Loucy (cell line): ENCODE data around the gene ACLY.

ENCODE experiments used
- CTCF ChIP-seq: fragments of 200-600 bp; sonication (generic); conservative IDR thresholded peaks from 2 replicates; pipeline ENCODE4 v1.5.1; 2014; ENCODE audit warnings: mild to moderate bottlenecking, antibody characterized with exemption, low read length
- EZH2phosphoT487 ChIP-seq: fragments of 200-600 bp; IDR thresholded peaks from 2 replicates; pipeline ENCODE4 v1.6.1; 2018; ENCODE audit warnings: antibody characterized with exemption, mild to moderate bottlenecking, moderate library complexity, borderline replicate concordance

DNA sequence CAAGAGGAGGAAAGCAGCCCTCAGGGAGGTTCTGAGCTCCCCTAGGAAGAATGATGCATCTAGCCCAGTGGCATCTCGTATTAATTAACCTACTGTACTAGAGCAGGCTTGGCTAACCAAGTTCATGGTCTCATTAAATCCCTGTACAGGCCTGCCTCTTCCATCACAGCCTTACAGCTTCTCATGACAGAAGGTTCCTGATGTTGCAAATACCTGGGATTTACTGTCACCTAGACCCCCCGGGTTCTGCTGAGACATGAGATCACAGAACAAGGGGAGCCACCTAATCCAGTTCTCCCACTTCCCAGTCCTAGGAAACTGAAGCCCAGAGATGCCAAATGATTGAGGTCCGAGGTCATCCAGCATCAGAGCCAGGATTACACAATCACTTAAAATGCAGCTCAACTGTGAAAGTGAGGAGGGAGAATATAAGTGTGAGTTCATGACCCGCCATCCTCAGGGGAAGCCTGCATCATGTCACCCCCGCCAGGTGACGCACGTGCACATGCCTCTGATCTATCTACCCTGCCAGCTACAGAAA is 23.9 kb downstream of the ACLY start:
- no peak for TF ChIP-seq CTCF
- TF ChIP-seq EZH2phosphoT487, result no peak
